GM13977 (cell line): ENCODE measurements around the gene CADPS.

ENCODE experiments used
- DNase-seq: peaks from one replicate; pipeline ENCODE4 v3.0.0; 2012; ENCODE audit warnings: low spot score
- in situ Hi-C: fragments of 300-500 bp; cut with MboI; formaldehyde crosslinking; loops from one replicate; pipeline ENCODE4 v1.12.0; 2022; ENCODE audit warnings: low sequenced_read_pairs, low pct_unique_long_range_greater_than_20kb, mixed read lengths, inconsistent platforms; ENCODE audit not compliant: unreplicated experiment
- TF ChIP-seq, protein P1 (sequence below): IDR thresholded peaks from 2 replicates; pipeline ENCODE4 v1.5.1; 2012; ENCODE audit warnings: mild to moderate bottlenecking, control low read depth; ENCODE audit not compliant: insufficient read depth; ENCODE audit errors: extremely low read depth, missing control alignments

The CADPS gene

DNA sequence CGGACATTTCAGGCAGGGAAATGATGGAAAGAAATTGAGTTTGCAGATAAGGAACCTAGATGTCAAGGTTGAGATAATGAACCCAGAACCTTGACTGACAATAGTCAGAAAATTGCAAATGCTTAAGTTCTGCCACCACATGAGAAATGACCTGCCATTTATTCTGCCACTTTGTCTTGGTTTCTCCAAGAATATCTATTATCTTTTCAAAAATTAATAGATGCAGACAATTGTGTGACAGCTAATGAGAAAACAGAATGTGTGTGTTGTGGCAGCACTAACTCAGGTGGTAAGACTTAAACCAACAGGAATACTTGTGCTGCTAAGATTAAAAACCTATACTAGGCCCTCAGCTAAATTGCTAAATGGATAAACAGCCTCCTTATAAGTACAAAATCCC, 52.3 kb downstream of the CADPS start:
- TF ChIP-seq, protein P1, sequence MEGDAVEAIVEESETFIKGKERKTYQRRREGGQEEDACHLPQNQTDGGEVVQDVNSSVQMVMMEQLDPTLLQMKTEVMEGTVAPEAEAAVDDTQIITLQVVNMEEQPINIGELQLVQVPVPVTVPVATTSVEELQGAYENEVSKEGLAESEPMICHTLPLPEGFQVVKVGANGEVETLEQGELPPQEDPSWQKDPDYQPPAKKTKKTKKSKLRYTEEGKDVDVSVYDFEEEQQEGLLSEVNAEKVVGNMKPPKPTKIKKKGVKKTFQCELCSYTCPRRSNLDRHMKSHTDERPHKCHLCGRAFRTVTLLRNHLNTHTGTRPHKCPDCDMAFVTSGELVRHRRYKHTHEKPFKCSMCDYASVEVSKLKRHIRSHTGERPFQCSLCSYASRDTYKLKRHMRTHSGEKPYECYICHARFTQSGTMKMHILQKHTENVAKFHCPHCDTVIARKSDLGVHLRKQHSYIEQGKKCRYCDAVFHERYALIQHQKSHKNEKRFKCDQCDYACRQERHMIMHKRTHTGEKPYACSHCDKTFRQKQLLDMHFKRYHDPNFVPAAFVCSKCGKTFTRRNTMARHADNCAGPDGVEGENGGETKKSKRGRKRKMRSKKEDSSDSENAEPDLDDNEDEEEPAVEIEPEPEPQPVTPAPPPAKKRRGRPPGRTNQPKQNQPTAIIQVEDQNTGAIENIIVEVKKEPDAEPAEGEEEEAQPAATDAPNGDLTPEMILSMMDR, result no peak
- no peak for DNase-seq
- in situ Hi-C loops, result no loop called here

DNA sequence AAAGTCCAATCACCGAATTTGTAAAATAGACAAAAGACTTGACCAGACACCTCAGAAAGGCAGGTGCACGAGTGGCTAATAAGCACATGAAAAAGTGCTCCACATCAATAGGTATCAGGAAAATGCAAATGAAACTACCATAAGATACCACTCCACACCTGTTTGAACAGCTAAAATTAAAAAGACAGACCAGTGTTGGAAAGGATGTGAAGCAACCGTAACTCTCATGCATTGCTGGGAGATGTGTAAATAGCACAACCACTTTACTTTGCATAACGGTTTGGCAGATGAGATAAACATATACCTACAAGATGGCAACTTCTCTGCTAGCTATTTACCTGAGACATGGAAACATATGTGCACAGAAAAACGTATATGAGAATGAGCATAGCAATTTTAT, 56.9 kb downstream of the CADPS start:
- no peak for DNase-seq

DNA sequence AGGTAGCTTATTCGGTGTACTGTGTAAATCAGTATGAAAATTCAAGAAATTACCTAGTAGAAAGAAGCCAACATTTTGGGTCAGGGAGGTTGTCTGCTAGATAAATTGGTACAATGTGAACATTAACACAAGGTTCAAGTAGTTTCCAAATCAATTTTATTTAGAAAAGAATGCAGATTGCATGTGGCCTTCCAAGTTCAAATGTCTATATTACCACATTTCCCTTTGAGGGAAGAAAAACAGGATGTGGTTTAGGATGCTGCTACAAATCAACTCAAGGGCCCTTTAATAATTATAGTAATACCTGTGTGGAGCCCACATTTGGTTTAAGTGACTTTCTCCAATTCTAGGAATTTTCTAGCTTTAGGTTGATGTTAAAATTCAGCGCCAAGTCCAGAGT, 57.5 kb downstream of the CADPS start:
- no peak for DNase-seq
- in situ Hi-C loops, result no loop called here
- TF ChIP-seq, protein P1, result no peak

More for the DNA sequence above, 56.9 kb downstream of the CADPS start:
- in situ Hi-C loops, result no loop called here
- TF ChIP-seq, protein P1, result no peak

DNA sequence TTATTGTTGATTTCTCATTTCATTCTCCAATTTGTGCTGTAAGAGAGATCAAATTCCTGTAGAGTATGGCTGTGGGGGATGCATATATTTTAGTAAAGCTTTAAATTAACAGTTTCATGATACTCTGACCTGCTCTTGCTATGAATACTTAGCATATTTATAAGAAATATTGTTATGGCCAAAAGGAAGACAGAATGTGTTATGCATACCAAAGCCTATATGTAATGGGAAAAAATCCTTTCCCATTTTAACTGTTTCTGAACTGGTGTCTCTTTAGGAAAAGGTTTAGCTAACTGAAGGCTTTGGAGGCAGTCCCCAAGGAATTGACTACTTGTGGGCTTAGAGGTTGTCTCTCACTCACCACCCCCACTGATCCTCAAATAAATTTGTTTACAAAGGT, 59.2 kb downstream of the CADPS start:
- TF ChIP-seq, protein P1, result no peak
- in situ Hi-C loops, result no loop called here
- DNase-seq, result no peak

DNA sequence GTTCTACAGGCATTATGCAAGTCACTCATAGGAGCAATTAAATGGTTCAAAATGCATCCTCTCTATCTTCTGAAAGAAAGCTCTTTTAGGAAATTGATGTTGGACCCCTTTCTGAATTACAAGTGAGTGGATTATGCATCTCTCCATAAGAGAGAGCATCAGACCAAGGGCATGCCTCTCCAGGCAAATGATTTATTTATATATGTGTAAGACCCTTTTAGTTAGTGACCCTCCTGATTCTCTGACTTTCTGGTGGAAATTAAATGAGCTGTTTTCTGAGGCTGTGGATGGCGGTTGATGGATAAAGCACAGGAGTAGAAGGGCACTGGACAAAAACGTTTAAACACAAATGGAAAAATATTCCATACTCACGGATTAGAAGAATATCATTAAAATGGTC, 62.6 kb downstream of the CADPS start:
- TF ChIP-seq, protein P1, result no peak
- no peak for DNase-seq

DNA sequence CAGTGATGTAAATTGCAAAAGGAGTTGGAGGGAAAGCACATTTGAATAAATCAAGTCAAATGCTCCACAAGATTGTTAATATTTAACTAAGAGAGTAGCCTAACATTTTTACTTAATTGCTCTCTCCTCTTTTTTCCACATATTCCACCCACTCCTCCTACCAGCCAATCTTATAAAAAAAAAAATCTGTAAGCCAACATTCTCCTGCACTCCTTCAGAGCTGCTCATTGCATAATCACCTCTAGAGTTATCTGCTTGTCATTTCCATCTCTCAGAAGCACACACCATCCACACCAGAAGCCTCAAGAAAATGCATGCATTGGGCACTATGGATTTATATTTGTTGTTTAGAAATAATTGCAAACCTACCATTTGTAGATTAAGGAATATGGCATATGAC, 64.1 kb downstream of the CADPS start:
- in situ Hi-C loops, result no loop called here
- DNase-seq, result no peak
- TF ChIP-seq, protein P1, result no peak

More for the DNA sequence above, 62.6 kb downstream of the CADPS start:
- in situ Hi-C loops, result no loop called here

DNA sequence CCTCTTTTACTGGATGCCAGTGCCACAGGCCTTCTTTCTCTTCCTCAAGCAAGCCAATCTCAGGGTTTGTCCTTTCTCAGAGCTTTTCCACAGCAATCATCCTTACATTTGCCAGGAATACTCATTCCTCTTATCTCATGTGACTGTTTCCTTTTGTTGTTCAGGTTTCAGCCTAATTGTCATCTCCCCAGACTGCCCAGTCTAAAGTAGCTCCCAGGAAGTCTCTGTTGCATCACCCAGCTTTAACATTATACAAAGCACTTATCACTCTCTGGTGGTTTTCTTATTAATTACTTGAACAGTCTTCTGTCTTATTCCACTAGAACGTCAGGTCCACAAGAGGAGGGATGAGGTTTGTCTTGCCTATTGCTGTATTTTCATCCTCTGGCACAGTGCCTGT, 65.8 kb downstream of the CADPS start:
- in situ Hi-C loops, result no loop called here
- no peak for DNase-seq
- TF ChIP-seq, protein P1, result no peak
